K562 (cell line): Measurements from ENCODE around the gene RNH1. TPM values are rescaled to one million over a fixed set of nuclear protein-coding genes. Genes with fewer than 3 reads are reported as not detected.

ENCODE experiments used
- CBX1 ChIP-seq: sonication (generic); IDR thresholded peaks from 2 replicates; pipeline ENCODE4 v1.6.1; 2016; ENCODE audit warnings: antibody characterized with exemption, low read depth, mild to moderate bottlenecking
- CHD2 ChIP-seq: IDR thresholded peaks from 2 replicates; pipeline ENCODE4 v1.6.1; 2011; ENCODE audit warnings: low read depth, low read length
- CSDE1 ChIP-seq, 2 experiments: fragments of 450-650 bp; IDR thresholded peaks; 2 replicates each; pipeline ENCODE4 v1.6.1; 2016; ENCODE audit warnings: mild to moderate bottlenecking in 1 of 2
- ESRRA ChIP-seq: fragments of 450-650 bp; IDR thresholded peaks from 2 replicates; pipeline ENCODE4 v1.6.1; 2014; ENCODE audit warnings: low read depth, mild to moderate bottlenecking, moderate library complexity, borderline replicate concordance
- MYC ChIP-seq, 2 experiments: fragments of 250-450 bp in 1 of 2; sonication (Bioruptor Pico) in 1 of 2; IDR thresholded peaks; 2 replicates each; pipeline versions ENCODE4 v1.5.1 to v1.6.1; 2012 to 2021; ENCODE audit warnings: low read depth in 2 of 2, borderline replicate concordance in 1 of 2, improper control_type of control experiment in 1 of 2, low read length in 1 of 2, mild to moderate bottlenecking in 1 of 2, moderate library complexity in 1 of 2
- RAD21 ChIP-seq, 2 experiments: fragments of 250-450 bp in 1 of 2; fragments of 450-650 bp in 1 of 2; sonication (Bioruptor Pico) in 1 of 2; formaldehyde crosslinking in 1 of 2; IDR thresholded peaks in 1 of 2; conservative IDR thresholded peaks in 1 of 2; 2 replicates each; pipeline versions ENCODE4 v1.4.0 to v1.8.0; 2020 to 2022; ENCODE audit warnings: mild to moderate bottlenecking in 2 of 2, moderate library complexity in 1 of 2
- SMARCB1 ChIP-seq: IDR thresholded peaks from 2 replicates; pipeline ENCODE4 v1.6.1; 2011; ENCODE audit warnings: improper control_type of control experiment, low read depth; ENCODE audit not compliant: insufficient read length
- TAF1 ChIP-seq: IDR thresholded peaks from 2 replicates; pipeline ENCODE4 v1.6.1; 2011; ENCODE audit warnings: mild to moderate bottlenecking, low read length, moderate library complexity; ENCODE audit not compliant: insufficient read depth, control insufficient read depth, severe bottlenecking; ENCODE audit errors: extremely low read depth
- TAF9B ChIP-seq: fragments of 450-650 bp; IDR thresholded peaks from 2 replicates; pipeline ENCODE4 v1.6.1; 2018; ENCODE audit warnings: mild to moderate bottlenecking; ENCODE audit not compliant: partially characterized antibody
- ZBTB5 ChIP-seq: fragments of 450-650 bp; IDR thresholded peaks from 2 replicates; pipeline ENCODE4 v1.6.1; 2017; ENCODE audit warnings: antibody characterized with exemption
- ZC3H8 ChIP-seq: fragments of 450-650 bp; IDR thresholded peaks from 2 replicates; pipeline ENCODE4 v1.6.1; 2017
- ZFX ChIP-seq: sonication (generic); formaldehyde crosslinking; IDR thresholded peaks from 2 replicates; pipeline ENCODE4 v1.8.0; 2022; ENCODE audit warnings: mild to moderate bottlenecking, missing genetic modification reagents, moderate library complexity
- ZMIZ1 ChIP-seq, 2 experiments: fragments of 150-350 bp in 1 of 2; IDR thresholded peaks; 2 replicates each; pipeline ENCODE4 v1.6.1; 2012 to 2016; ENCODE audit warnings: low read depth in 2 of 2, low read length in 2 of 2, mild to moderate bottlenecking in 1 of 2, moderate library complexity in 1 of 2
- ZNF3 ChIP-seq: fragments of 250-450 bp; sonication (Bioruptor Pico); IDR thresholded peaks from 2 replicates; pipeline ENCODE4 v1.5.0; 2021; ENCODE audit warnings: mild to moderate bottlenecking, moderate library complexity
- ZNF551 ChIP-seq: fragments of 250-450 bp; sonication (Bioruptor Pico); IDR thresholded peaks from 2 replicates; pipeline ENCODE4 v1.5.0; 2021; ENCODE audit warnings: mild to moderate bottlenecking, moderate library complexity
- ZNF695 ChIP-seq: fragments of 450-650 bp; formaldehyde crosslinking; IDR thresholded peaks from 2 replicates; pipeline ENCODE4 v1.4.0; 2020; ENCODE audit warnings: mild to moderate bottlenecking, moderate library complexity
- polyA plus RNA-seq, 8 experiments: library from polyadenylated mRNA; depleted of rRNA in 4 of 8; stranded (reverse) in 5 of 8; unstranded in 3 of 8; fragments of >200 nt; fragmentation: Nextera tagmentation in 2 of 8; fragmentation: Illumina TruSeq in 1 of 8; extraction: Ambion mirVana in 2 of 8; extraction: Trizol in 1 of 8; gene quantifications; 2 replicates each; pipeline versions ENCODE4 v1.2.1 to v1.2.3, GENCODE V29; 2011 to 2014; ENCODE audit warnings: inconsistent platforms in 1 of 8, missing spikeins in 1 of 8
- total RNA-seq, 7 experiments: library from RNA; depleted of rRNA in 6 of 7; stranded (reverse); fragments of >200 nt in 6 of 7; fragmentation: Illumina TruSeq in 2 of 7; extraction: Trizol in 2 of 7; gene quantifications; 2 replicates each; pipeline versions ENCODE4 v1.2.1 to v1.2.3, GENCODE V29; 2011 to 2021; ENCODE audit warnings: low replicate concordance in 1 of 7
- TF ChIP-seq, protein P1 (sequence below): IDR thresholded peaks from 2 replicates; pipeline ENCODE4 v1.6.1; 2012; ENCODE audit warnings: low read depth, low read length, improper control_type of control experiment, borderline replicate concordance

Gene RNH1
- total and polyA plus RNA-seq, 9 of the 15 experiments (the other 6 are each of a cell fraction or from before 2014, with no cell fraction given) = 2.5 to 160 (median 44.3) TPM

DNA sequence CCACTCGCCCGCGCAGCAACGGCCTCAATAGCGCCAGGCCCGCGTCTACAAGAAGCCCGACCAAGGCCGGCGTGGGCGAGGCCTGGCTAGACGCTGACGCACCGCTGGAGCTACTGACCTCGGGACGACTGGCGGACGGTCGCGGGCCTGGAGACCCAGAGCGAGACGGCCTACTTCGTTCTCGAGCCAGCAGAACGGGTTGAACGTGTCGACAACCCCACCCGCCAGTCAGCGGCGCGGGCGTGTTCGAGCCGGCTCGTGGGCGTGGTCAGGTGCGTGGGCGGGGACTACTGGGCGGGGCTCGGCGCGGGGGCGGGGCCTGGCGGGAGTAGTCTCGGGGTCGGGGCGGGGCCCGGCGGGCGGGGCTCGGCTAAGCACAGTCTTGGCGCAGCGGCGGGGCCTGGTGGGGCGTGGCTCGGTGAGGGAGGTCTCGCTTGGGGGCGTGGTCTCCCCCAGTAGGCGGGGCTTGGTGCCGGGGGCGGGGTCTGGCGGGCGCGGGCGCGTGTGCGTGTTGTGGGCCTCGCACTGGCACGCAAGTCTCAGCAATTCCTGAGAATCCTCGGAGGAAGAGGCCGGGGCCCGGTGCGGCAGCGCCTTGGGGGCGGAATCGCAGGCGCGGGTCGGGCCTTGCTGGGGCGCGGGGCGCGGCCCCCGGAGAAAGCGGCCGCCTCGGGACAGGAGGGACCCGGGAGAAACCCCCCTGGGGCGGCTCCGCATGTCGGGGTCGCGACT lies at the start of gene RNH1 (continued):
- TF ChIP-seq ZMIZ1 (IDR thresholded peaks at IDR 0.05; ENCODE audit: low read depth in 2 of 2, low read length in 2 of 2) (no peak), MYC (IDR thresholded peaks at IDR 0.05; ENCODE audit: low read depth, low read length) (peak; percentile 73; the same call in 1 of the 2 replicates), MYC (CRISPR knock-in tag; IDR thresholded peaks at IDR 0.05; ENCODE audit: borderline replicate concordance, low read depth) (no peak), ZNF3 (no peak), ZFX (CRISPR knock-in tag) (peak; percentile 96), CSDE1 (IDR thresholded peaks at IDR 0.05) (no peak), RAD21 (CRISPR knock-in tag; conservative IDR thresholded peaks at IDR 0.05 in 1 of 2, IDR thresholded peaks at IDR 0.05 in 1 of 2) (no peak; a peak in 1 of 4 replicates), SMARCB1 (no peak), CBX1 (no peak; the same call in 1 of the 2 replicates), CHD2 (no peak), ZBTB5 (no peak), TAF1 (peak; percentile 18), TAF9B (no peak), ZNF551 (CRISPR knock-in tag) (no peak), ESRRA (no peak), ZC3H8 (no peak), ZNF695 (CRISPR knock-in tag) (no peak)
- TF ChIP-seq, protein P1, sequence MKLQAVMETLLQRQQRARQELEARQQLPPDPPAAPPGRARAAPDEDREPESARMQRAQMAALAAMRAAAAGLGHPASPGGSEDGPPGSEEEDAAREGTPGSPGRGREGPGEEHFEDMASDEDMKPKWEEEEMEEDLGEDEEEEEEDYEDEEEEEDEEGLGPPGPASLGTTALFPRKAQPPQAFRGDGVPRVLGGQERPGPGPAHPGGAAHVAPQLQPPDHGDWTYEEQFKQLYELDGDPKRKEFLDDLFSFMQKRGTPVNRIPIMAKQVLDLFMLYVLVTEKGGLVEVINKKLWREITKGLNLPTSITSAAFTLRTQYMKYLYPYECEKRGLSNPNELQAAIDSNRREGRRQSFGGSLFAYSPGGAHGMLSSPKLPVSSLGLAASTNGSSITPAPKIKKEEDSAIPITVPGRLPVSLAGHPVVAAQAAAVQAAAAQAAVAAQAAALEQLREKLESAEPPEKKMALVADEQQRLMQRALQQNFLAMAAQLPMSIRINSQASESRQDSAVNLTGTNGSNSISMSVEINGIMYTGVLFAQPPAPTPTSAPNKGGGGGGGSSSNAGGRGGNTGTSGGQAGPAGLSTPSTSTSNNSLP = no peak
